Erythroblast (primary cell): Measurements from ENCODE around the gene NNMT.

Experiments used
- GATA1 ChIP-seq: IDR thresholded peaks from 2 replicates; pipeline ENCODE4 v1.6.1; 2011; ENCODE audit warnings: low read depth, mild to moderate bottlenecking, control low read depth, low read length, moderate library complexity
- POLR2A ChIP-seq: IDR thresholded peaks from 2 replicates; pipeline ENCODE4 v1.6.1; 2011; ENCODE audit warnings: mild to moderate bottlenecking, low read length

DNA sequence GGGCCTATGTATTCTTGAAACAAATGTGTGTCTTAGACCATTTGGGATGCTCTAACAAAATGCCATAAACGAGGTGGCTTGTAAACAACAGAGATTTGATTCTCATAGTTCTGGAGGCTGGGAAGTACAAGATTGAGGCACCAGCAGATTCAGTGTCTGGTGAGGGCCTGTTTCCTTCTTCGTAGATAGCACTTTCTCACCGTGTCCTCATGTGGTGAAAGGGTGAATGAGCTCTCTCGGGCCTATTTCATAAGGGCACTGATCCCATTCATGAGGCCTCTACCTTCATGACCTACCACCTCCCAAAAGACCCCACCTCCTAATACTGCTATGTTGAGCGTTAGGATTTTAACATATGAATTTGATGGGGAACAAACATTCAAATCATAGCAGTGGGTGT is 6.4 kb upstream of the NNMT start:
- TF ChIP-seq POLR2A (no peak), GATA1 (no peak)
